Activated CD4-positive, alpha-beta T cell treated with anti-CD3 and anti-CD28 coated beads, Interleukin-2, Interleukin-4, amounts not matched to agents 100 ng/mL and 50 ng/mL, durations not matched to agents 16 hours and 8 hours (primary cell): ENCODE data around the gene RNF212B.

Source experiments
- DNase-seq: peaks from one replicate; pipeline ENCODE4 v3.0.0-alpha.2; 2020; ENCODE audit warnings: low spot score

RNF212B gene

GRCh38 chr14:23320584-23321571 is 83.1 kb downstream of the RNF212B start, which contains the start of gene PABPN1:
TSS of gene PABPN1 (plus strand) at chr14:23321457. CDS start at chr14:23321470, 13 bp downstream.
- DNase-seq: peak; percentile 99

- peak; percentile 62 for DNase-seq
Observed at GRCh38 chr14:23321572-23322547, 84.1 kb downstream of the RNF212B start.
